NT2/D1 (cell line): ENCODE measurements around the gene COL20A1.
A peak's percentile ranks its signal among the peaks of the same experiment; 100 is the strongest.

Experiments
- DNase-seq: peaks from one replicate; pipeline ENCODE4 v3.0.0-alpha.2; 2011; ENCODE audit warnings: low read depth, low spot score
- H3K27me3 ChIP-seq: 2 replicates; pipeline ENCODE4 v1.6.0; 2011; ENCODE audit warnings: mild to moderate bottlenecking; ENCODE audit not compliant: insufficient read length, insufficient read depth
- H3K36me3 ChIP-seq: 2 replicates; pipeline ENCODE4 v1.6.1; 2011; ENCODE audit warnings: mild to moderate bottlenecking, low read length, mixed read lengths; ENCODE audit not compliant: insufficient read depth, insufficient read length
- H3K4me1 ChIP-seq: 2 replicates; pipeline ENCODE4 v1.5.1; 2011; ENCODE audit not compliant: insufficient read depth, insufficient read length
- H3K4me3 ChIP-seq: 2 replicates; pipeline ENCODE4 v1.5.1; 2011; ENCODE audit warnings: low read depth; ENCODE audit not compliant: insufficient read length
- H3K9ac ChIP-seq: 2 replicates; pipeline ENCODE4 v1.6.0; 2011; ENCODE audit warnings: low read depth; ENCODE audit not compliant: insufficient read length
- H3K9me3 ChIP-seq: 2 replicates; pipeline ENCODE4 v1.5.1; 2011; ENCODE audit warnings: mild to moderate bottlenecking, low read length; ENCODE audit not compliant: insufficient read depth
- SUZ12 ChIP-seq: IDR thresholded peaks from 2 replicates; pipeline ENCODE4 v1.6.1; 2011; ENCODE audit not compliant: insufficient read length, insufficient read depth; ENCODE audit errors: extremely low read depth
- YY1 ChIP-seq: IDR thresholded peaks from 2 replicates; pipeline ENCODE4 v1.6.1; 2011; ENCODE audit not compliant: insufficient read length, insufficient read depth
- ZNF274 ChIP-seq: IDR thresholded peaks from 2 replicates; pipeline ENCODE4 v1.6.1; 2011; ENCODE audit warnings: mild to moderate bottlenecking, low read depth, low read length

COL20A1 gene

GRCh38 chr20:63269724-63270123 is 23.3 kb upstream of the COL20A1 start:
- Histone ChIP-seq H3K9ac (no peak overlapping the region), H3K9me3 (no peaks in the 10 kb centered on the region), H3K4me3 (no peak overlapping the region), H3K4me1 (peaks cover 26% of the 10 kb centered on the region), H3K36me3 (peaks cover 21% of the 10 kb centered on the region), H3K27me3 (no peaks in the 10 kb centered on the region)
- no peak for TF ChIP-seq YY1
- TF ChIP-seq ZNF274: no peak
- TF ChIP-seq SUZ12: no peak
- DNase-seq: no peak

- Histone ChIP-seq H3K27me3 (no peaks in the 10 kb centered on the region), H3K9me3 (no peaks in the 10 kb centered on the region), H3K4me3 (no peak overlapping the region), H3K4me1 (peaks cover 29% of the 10 kb centered on the region), H3K36me3 (peaks cover 32% of the 10 kb centered on the region), H3K9ac (no peak overlapping the region)
- DNase-seq: no peak
- TF ChIP-seq YY1 (no peak), ZNF274 (no peak), SUZ12 (no peak)
Observed at GRCh38 chr20:63270606-63271325, 22.2 kb upstream of the COL20A1 start.

GRCh38 chr20:63272105-63273058 is 20.6 kb upstream of the COL20A1 start, which contains the start of gene ARFGAP1:
ARFGAP1 (plus strand) TSS chr20:63272813; CDS start chr20:63275581, 2,768 bp downstream.
- Histone ChIP-seq H3K4me3 (peak within 1 kb of the TSS; percentile 90), H3K4me1 (peaks cover 28% of the 10 kb centered on the region), H3K27me3 (no peaks in the 10 kb centered on the region), H3K9ac (peak within 1 kb of the TSS; percentile 91), H3K9me3 (no peaks in the 10 kb centered on the region), H3K36me3 (peaks cover 48% of the 10 kb centered on the region)
- DNase-seq: peak; percentile 90
- TF ChIP-seq SUZ12 (no peak), ZNF274 (no peak), YY1 (no peak)

- no peak for DNase-seq
- Histone ChIP-seq H3K4me3 (peak overlapping the region; percentile 90), H3K4me1 (peaks cover 23% of the 10 kb centered on the region), H3K9ac (peak overlapping the region; percentile 91), H3K9me3 (no peaks in the 10 kb centered on the region), H3K27me3 (no peaks in the 10 kb centered on the region), H3K36me3 (peaks cover 55% of the 10 kb centered on the region)
- TF ChIP-seq ZNF274 (no peak), YY1 (no peak), SUZ12 (no peak)
Observed at GRCh38 chr20:63273059-63273579, 19.9 kb upstream of the COL20A1 start.

- H3K4me1 ChIP-seq: peaks cover 21% of the 10 kb centered on the region
- peak overlapping the region; percentile 90 for H3K4me3 ChIP-seq
- TF ChIP-seq YY1 (no peak), SUZ12 (no peak), ZNF274 (no peak)
- peak overlapping the region; percentile 91 for H3K9ac ChIP-seq
- no peak for DNase-seq
- H3K9me3 ChIP-seq: no peaks in the 10 kb centered on the region
- H3K27me3 ChIP-seq: no peaks in the 10 kb centered on the region
- peaks cover 62% of the 10 kb centered on the region for H3K36me3 ChIP-seq
Observed at GRCh38 chr20:63273635-63274380, 19.2 kb upstream of the COL20A1 start.

GRCh38 chr20:63274381-63275228 is 18.4 kb upstream of the COL20A1 start:
- H3K4me3 ChIP-seq: no peak overlapping the region
- no peaks in the 10 kb centered on the region for H3K27me3 ChIP-seq
- H3K9ac ChIP-seq: peak overlapping the region; percentile 47
- peaks cover 67% of the 10 kb centered on the region for H3K36me3 ChIP-seq
- TF ChIP-seq YY1: no peak
- no peak for TF ChIP-seq ZNF274
- no peak for TF ChIP-seq SUZ12
- peaks cover 13% of the 10 kb centered on the region for H3K4me1 ChIP-seq
- DNase-seq: no peak
- H3K9me3 ChIP-seq: no peaks in the 10 kb centered on the region
